ENCODE measurements around the gene FOLR3. TPM values are rescaled to one million over a fixed set of nuclear protein-coding genes. Genes with fewer than 3 reads are reported as not detected.
"Not testable (repeated sequence)": the region's sequence is repeated elsewhere in the genome, so short reads cannot be mapped to it uniquely, and the experiment has no call there.

FOLR3 gene
- total RNA-seq, 1 donor from 2014 or later: 0.98 TPM

DNA sequence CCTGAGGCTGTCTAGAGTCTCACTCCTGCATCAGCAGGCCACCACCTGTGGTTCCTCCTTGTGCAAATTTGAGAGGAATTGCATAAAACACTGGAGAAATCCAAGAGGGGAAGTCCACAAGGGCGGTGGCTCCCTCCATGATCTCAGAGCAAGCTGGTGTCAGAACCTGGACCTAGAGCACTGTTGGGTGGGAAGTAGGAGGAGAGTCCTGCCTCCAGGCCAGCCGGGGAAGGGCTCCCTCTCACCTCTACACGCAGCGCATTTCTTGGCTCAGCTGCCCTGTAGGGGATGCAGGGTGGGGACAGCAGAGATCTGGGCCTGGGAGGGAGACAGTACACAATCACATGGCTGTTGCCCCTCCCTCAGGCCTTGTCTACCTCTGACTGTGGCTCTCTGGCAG, 36.5 kb downstream of the FOLR3 start:
- not testable (repeated sequence) for H3K27ac Mint-ChIP-seq; DNase-seq (ENCODE audit: low spot score, unreplicated experiment); H3K36me3 Mint-ChIP-seq (ENCODE audit: insufficient read depth); H3K27me3 Mint-ChIP-seq; H3K9me3 Mint-ChIP-seq (ENCODE audit: low read depth); H3K4me1 Mint-ChIP-seq (ENCODE audit: low read depth); H3K4me3 Mint-ChIP-seq (ENCODE audit: low read depth)

DNA sequence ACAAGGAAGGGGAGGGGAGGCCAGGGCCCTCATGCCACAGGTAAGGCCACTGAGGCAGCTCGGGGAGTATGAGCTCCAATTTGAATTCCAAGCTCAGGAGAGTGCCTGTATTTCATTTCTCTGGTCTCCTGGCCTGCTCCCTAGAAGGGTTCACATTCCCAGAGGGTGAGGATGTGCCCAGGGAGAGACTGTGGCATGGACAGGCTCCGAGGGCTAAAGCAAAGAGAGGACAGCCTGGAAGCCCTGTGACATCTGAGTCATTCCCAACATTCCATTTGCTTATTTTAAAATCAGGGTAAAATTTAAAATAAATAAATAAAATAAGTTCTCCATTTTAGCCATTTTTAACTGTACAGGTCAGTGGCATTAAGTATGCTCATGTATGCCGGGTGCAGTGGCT, 37.8 kb downstream of the FOLR3 start:
- Mint-ChIP-seq H3K27ac (no peak overlapping the region), H3K4me1 (ENCODE audit: low read depth) (peaks cover 2% of the 10 kb centered on the region), H3K9me3 (ENCODE audit: low read depth) (no peaks in the 10 kb centered on the region), H3K27me3 (no peaks in the 10 kb centered on the region), H3K4me3 (ENCODE audit: low read depth) (no peak overlapping the region), H3K36me3 (ENCODE audit: insufficient read depth) (no peaks in the 10 kb centered on the region)
- TF ChIP-seq, protein P1, sequence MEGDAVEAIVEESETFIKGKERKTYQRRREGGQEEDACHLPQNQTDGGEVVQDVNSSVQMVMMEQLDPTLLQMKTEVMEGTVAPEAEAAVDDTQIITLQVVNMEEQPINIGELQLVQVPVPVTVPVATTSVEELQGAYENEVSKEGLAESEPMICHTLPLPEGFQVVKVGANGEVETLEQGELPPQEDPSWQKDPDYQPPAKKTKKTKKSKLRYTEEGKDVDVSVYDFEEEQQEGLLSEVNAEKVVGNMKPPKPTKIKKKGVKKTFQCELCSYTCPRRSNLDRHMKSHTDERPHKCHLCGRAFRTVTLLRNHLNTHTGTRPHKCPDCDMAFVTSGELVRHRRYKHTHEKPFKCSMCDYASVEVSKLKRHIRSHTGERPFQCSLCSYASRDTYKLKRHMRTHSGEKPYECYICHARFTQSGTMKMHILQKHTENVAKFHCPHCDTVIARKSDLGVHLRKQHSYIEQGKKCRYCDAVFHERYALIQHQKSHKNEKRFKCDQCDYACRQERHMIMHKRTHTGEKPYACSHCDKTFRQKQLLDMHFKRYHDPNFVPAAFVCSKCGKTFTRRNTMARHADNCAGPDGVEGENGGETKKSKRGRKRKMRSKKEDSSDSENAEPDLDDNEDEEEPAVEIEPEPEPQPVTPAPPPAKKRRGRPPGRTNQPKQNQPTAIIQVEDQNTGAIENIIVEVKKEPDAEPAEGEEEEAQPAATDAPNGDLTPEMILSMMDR (IDR thresholded peaks at IDR 0.05; ENCODE audit: unreplicated experiment): no peak
- DNase-seq (ENCODE audit: low spot score, unreplicated experiment): no peak

DNA sequence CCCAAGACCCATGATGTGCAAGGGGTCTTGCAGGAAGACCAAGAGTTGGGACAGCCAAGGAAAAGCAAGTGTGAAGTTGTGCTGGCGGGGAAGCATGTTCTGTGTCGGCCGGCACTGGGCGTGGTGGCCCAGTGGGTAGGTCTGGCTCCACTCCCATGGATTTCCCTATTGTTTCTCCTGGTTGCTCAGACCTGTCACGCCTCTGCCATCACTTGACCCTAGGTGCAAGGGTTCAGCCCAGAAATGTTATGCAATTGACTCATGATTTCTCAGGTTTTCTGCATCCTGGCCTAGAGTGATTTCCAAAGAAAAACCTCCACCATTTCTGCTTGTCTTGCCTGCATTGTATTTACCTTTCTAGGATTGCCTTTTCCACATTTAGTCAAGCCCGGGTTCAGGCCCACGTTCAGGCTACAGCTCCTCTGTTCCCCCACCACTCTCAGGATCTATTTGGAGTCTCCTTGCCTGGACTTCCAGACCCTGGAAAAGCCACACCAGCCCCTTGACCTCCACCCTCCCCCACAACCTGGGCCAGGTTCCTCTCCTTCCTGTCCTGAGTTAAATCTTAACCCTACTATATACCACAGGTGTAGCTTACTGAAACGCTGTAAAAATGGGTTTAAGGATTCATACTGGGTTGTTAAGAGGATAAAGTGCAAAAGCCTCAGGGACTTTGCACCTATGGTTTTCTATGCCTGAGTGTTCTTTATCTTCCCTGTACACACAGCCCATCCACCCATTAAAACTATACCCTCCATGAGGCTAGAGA, 39.0 kb downstream of the FOLR3 start:
- no peak for DNase-seq (ENCODE audit: low spot score, unreplicated experiment)
- H3K36me3 Mint-ChIP-seq (ENCODE audit: insufficient read depth): no peaks in the 10 kb centered on the region
- TF ChIP-seq, protein P1 (IDR thresholded peaks at IDR 0.05; ENCODE audit: unreplicated experiment): no peak
- H3K4me3 Mint-ChIP-seq (ENCODE audit: low read depth): no peak overlapping the region
- no peaks in the 10 kb centered on the region for H3K9me3 Mint-ChIP-seq (ENCODE audit: low read depth)
- H3K27me3 Mint-ChIP-seq: no peaks in the 10 kb centered on the region
- peak overlapping the region; percentile 57 for H3K27ac Mint-ChIP-seq
- peaks cover 2% of the 10 kb centered on the region for H3K4me1 Mint-ChIP-seq (ENCODE audit: low read depth)

DNA sequence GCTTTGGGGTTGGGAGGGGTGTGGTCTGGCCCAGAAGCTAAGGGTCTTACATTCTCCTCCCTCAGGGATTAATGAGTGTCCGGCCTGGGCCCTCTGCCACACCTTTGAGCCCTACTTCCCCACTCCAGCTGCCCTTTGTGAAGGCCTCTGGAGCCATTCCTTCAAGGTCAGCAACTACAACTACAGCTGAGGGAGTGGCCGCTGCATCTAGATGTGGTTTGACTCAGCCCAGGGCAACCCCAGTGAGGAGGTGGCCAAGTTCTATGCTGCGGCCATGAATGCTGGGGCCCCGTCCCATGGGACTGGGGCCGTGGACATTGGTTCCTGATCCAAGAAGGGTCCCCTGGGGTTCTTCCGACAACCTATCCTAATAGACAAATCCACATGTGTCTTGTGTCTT, 42.1 kb downstream of the FOLR3 start:
- H3K4me3 Mint-ChIP-seq (ENCODE audit: low read depth): no peak overlapping the region
- H3K27ac Mint-ChIP-seq: no peak overlapping the region
- TF ChIP-seq, protein P1 (IDR thresholded peaks at IDR 0.05; ENCODE audit: unreplicated experiment): no peak
- H3K36me3 Mint-ChIP-seq (ENCODE audit: insufficient read depth): no peaks in the 10 kb centered on the region
- H3K4me1 Mint-ChIP-seq (ENCODE audit: low read depth): peaks cover 3% of the 10 kb centered on the region
- H3K27me3 Mint-ChIP-seq: peaks cover 8% of the 10 kb centered on the region
- no peaks in the 10 kb centered on the region for H3K9me3 Mint-ChIP-seq (ENCODE audit: low read depth)
- no peak for DNase-seq (ENCODE audit: low spot score, unreplicated experiment)

DNA sequence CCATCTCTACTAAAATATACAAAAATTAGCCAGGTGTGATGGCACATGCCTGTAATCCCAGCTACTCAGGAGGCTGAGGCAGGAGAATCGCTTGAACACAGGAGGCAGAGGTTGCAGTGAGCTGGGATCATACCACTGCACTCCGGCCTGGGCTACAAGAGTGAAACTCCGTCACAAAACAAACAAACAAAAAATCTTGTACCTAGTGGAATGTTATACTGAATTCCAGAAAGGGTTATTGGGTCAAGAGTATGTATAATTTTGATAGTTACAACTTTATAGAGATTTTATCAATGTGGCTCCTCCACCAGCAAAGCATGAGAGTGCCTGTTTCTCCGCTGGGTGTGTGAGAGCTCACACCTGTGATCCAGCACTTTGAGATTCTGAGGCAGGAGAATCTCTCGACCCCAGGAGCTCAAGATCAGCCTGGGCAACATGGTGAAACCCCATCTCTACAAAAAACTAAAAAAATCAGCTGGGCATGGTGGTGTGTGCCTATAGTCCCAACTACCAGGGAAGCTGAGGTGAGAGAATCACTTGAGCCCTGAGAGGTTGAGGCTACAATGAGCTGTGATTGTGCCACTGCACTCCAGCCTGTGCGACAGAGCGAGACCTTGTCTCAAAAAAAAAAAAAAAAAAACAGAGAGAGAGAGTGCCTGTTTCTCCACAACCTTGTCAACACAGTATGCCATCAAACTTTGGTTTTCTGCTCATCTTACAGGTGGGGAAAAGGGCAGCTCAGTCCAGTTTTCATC, 43.7 kb downstream of the FOLR3 start:
- Mint-ChIP-seq H3K4me3 (ENCODE audit: low read depth) (no peak overlapping the region), H3K36me3 (ENCODE audit: insufficient read depth) (no peaks in the 10 kb centered on the region), H3K9me3 (ENCODE audit: low read depth) (no peaks in the 10 kb centered on the region), H3K27ac (no peak overlapping the region), H3K27me3 (peaks cover 8% of the 10 kb centered on the region), H3K4me1 (ENCODE audit: low read depth) (peaks cover 3% of the 10 kb centered on the region)
- no peak for DNase-seq (ENCODE audit: low spot score, unreplicated experiment)
- TF ChIP-seq, protein P1 (IDR thresholded peaks at IDR 0.05; ENCODE audit: unreplicated experiment): no peak
